Kidney capillary endothelial cell (primary cell): Measurements from ENCODE around the gene SMARCA4.

Experiments
- DNase-seq: peaks from one replicate; pipeline ENCODE4 v3.0.0-alpha.2; 2018; ENCODE audit warnings: low spot score

SMARCA4 gene

DNA sequence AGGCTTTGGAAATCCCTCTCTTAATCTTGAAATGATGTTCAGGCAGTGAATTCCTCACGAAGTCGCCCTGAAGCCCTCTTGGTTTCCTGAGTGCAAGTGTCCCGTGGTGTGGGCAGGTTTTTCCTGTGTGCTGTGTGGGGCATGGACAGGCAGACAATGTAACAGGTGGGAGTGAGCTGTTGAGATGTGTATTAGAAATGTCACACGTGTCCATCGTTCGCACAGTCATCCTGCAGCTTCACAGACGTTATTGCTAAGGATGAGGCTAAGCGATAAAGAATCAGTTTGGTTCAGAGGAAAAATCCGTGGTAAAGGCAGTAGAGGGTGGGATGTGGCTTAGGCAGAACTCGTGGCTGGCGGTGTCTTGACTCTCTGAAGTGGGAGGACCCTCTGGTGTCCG, 51.7 kb downstream of the SMARCA4 start:
- no peak for DNase-seq

DNA sequence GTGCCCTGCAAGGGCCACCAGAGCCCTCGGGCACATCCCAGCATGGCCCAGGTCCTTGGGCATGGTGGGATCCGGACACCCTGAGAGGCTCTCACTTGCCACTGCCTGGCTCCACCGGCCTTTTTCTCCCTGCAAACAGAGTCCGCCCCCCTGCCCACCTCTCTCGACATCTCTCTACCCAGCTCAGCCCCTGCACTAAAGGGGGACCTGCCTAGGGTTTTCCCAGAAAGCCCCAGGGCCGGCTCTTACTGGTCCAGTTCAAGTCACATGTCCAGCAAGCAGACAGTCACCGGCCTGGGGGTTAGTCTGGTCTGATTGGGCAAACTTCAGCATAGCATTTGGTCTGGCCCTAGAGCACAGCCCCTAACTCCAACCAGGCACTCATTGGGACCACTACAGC, 52.9 kb downstream of the SMARCA4 start:
- no peak for DNase-seq

DNA sequence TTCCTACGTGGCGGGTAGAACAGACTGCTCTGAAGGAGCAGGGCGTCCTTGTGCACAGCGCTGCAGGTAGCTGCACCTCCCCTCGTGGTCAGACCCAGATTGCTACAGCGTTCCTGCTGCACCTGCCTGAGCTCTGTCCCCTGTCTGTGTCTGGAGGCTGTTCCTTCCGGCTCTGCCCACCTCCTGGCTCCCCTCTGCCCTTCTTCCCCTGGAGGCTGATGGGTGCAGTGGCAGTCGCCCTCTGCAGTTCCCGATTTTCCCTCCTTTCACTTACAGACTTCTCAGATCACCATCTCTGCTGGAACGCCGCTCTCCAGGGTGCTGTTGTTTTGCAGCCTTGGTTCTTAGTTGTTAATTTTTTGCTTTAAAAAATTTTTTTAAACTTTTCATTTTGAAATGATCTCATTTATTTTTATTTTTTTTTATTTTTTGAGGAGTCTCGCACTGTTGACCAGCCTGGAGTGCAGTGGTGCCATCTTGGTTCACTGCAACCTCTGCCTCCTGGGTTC, 53.6 kb downstream of the SMARCA4 start:
- DNase-seq: no peak

DNA sequence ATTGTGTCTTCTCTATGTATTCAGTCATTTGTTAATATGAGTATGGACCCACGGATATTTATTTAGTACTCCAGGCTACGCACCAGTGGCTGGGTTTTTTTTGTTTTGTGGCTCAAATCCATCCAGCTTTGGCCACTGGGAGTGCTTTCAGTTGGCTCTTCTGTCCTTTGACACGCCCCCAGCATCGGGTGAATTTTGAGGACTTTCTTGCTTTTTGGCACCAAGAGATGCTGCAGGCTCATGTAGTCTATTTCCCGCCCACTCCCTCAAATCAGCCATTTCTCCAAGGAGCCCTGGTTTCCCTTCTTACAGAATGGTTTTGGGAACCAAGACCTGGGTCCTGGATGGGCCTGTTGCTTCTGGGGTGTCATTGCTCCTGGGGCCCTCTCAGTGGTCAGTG, 55.8 kb downstream of the SMARCA4 start:
- no peak for DNase-seq

DNA sequence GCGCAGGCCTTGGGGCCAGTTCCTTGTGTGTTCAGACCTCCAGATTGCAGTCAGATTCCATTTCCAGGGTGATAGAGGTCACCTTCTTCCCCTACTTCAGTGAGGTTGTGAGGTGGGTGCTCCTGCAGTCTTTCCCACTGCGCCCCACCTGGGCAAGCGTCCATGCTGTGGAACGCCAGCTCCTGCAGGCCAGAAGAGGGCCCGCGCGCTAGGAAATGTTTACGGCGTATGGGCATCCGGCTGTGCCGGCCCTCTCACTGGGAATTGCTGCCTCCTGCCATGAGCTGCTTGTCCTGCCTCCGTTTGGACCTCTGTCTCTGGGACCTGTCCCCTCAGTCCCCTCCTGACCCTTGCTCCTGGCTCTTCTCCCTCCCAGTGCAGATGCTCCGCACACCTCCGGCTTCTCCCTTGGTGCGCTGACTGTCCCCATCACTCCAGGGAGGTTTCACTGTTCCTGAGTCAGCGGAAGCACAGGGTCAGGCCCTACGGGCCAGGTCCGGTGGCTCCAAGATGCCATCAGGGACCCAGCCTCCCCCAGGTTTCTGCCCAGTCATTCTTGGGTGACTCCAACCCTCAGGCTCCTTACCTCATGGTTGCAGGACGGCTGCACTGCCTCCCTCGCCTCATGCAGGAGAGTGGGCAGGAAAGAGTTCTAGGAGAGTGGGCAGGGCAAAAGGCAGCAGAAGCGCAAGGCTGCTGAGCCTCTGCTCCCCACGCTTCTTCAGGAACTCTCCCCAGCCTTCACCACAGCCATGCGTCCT, 56.6 kb downstream of the SMARCA4 start:
- no peak for DNase-seq

DNA sequence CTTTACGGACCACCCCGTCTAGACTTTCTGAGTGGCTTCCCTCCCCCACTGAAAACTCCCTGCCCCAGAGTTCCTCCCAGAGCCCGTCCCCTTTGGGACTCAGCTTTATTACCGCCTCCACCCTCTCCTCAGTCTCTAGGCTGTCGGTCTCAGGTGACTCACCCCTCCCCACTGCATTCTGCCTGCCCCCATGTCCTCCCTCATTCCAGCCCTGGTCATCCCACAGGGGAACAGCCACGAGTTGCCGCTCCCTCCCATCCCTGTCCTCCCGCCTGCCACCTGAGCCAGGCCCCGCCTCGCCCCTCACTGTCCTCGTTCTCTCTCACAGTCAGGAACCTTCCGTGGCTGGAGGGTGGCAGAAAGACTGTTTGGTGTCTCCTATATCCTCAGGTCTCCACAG, 57.3 kb downstream of the SMARCA4 start:
- DNase-seq: no peak

DNA sequence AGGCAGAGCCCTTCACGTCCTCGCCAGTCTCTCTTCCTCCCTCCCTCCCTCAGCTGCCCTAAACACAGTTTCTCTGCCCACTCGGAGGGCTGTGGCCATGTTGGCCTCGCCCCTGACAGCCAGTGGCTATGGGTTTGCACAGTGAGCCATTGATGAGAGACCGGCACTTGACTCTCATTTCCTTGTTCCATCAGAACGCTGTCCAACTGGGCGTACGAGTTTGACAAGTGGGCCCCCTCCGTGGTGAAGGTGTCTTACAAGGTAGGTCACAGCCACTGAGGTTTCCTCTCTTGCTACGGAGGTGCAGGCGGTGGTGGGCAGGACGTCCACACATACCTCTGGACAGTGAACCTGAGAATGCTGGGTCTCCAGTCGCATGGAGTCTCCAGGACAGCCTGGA, 57.9 kb downstream of the SMARCA4 start:
- no peak for DNase-seq

DNA sequence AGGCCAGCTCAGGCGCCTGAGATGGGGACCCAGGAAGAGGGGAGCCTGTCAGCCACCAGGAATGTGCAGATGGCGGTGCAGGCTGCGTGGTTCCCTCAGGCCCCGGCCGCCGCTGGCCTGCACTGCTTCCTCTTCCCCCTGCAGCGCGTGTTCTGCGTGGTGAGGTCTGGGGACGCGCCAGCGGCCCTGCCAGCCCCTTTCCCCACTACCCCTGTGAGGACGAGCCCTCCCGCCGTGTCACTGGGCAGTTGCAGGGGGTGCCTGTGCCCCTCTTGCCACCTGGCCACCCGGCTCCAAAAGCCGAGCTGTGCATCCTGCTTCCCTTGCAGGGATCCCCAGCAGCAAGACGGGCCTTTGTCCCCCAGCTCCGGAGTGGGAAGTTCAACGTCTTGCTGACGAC, 58.4 kb downstream of the SMARCA4 start:
- DNase-seq: no peak

DNA sequence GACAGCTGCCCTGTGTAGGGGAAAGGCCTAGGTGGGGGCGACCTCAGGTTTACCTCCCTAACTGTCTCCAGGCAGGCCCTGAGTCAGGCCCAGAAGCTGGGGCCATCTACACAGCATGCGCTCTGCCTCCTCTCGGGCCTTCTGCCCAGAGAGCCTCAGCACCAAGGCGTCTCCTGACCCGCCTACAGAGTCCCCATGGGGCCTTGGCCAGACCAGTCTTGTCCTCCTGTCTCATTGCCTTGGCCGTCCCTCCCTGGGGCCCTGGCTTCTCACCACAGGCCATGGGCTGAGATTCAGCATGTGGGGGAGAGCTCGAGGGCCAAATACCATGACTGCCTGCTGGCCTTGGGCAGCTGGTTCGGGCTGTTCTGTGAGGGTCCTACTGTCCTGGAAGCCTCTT, 59.0 kb downstream of the SMARCA4 start:
- DNase-seq: no peak

DNA sequence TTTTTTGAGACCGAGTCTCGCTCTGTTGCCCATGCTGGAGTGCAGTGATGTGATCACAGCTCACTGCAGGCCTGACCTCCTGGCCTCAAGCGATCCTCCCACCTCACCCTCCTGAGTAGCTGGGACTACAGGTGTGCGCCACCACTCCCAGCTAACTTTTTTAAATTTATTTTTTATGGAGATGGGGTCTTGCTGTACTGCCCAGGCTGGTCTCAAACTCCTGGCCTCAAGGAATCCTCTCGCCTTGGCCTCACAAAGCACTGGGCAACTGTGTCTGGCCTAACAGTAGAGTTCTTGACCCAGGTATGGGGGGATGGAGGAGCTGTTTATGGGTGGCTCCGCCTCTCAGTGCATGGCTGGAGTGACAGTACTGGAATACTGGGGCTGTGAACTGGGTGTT, 59.6 kb downstream of the SMARCA4 start:
- no peak for DNase-seq

DNA sequence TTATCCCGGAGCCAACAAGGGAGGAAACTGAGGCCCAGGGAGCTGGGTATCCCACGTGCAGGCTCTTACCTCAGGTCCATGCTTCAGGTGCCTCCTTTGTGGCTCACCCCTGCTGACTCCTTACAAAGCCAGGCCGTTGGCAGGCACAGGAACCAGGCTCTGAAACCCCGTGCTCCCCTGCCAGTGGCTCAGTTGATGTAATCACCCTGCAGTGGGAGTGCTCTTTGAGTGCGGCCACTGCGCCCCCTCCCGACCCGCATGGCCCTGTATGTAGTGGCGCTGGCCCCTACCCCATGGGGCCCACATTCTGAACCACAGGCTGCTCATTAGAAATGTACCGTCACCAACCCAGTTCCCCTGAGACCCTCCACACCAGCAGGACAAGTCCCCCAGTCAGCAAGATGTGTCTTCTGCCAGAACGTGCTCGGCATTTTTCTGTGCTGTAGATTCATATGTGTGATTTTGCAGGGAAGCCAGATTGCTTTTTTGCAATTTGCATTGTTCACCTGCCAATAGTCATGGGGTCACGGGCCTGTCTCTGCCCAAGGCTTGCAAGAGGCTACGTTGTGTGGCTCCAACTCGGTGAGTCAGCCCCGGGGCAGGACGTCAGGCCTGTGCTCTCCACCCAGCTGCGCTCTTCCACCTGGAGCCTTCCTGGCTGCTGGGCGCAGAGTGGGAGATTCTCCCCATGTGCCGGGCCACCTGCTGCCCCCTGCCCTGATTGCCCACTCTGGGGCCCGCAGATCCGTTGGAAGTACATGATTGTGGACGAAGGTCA, 60.3 kb downstream of the SMARCA4 start:
- no peak for DNase-seq

DNA sequence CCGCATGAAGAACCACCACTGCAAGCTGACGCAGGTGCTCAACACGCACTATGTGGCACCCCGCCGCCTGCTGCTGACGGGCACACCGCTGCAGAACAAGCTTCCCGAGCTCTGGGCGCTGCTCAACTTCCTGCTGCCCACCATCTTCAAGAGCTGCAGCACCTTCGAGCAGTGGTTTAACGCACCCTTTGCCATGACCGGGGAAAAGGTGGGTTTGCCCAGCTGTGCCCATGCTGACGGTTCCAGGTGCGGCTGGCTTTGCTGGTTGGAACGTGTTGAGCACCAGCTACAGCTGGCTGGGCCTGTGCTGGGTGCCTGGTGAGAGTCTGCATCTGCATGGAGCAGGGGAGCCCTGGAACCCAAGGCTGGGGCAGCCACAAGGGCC, 60.9 kb downstream of the SMARCA4 start:
- no peak for DNase-seq

DNA sequence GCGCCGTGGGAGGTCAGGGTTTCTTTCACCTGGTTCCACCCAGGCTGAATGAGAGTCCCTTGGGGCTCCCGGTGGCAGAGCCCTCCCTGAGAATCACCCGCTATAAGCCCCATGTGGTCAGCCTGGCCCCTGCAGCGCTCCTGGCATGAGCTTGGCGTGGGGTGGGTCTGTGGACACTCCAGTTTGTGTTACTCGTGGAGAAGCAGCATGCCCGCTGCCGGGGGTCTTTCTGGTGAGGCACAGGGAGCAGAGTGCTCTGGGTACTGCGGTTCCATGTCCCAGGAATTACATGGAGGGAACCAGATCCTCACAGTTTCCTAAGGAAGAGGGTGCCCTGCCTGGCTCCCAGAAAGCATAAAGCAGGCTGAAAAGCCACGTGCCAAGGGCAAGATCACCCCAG, 62.2 kb downstream of the SMARCA4 start:
- DNase-seq: no peak

DNA sequence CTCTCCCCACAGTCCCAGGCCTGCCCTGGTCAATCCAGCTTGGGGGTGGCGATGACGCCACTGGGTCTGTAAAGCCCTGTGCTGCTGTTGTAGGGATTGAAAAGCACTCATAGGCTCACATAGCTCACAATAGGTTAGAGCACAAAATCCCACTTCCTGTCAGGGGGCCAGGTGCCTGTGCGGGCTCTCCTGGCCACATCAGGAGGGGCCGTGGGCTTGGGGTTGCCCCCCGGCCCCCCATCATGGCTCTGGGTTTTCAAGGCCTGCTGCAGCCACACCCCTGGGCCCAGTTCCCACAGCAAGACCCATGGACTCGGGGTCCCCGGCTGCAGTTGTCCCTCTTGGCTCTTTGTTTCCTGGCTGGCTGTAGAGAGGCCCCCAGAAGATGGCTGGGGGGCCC, 62.9 kb downstream of the SMARCA4 start:
- no peak for DNase-seq

DNA sequence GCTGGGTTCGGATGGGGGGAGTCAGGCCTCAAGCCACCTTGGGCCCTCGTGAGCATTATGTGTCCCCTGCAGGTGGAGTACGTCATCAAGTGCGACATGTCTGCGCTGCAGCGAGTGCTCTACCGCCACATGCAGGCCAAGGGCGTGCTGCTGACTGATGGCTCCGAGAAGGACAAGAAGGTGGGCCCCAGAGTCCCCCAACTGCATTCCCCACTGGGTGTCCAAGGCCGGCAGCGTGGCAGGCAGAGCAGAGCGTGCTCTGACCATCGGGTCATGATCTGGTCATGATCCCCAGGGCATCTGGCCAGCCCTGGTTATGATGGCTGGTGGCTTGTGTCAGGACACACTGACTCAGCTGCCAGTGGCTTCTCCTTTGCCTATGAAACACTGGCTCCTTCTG, 63.4 kb downstream of the SMARCA4 start:
- DNase-seq: no peak

DNA sequence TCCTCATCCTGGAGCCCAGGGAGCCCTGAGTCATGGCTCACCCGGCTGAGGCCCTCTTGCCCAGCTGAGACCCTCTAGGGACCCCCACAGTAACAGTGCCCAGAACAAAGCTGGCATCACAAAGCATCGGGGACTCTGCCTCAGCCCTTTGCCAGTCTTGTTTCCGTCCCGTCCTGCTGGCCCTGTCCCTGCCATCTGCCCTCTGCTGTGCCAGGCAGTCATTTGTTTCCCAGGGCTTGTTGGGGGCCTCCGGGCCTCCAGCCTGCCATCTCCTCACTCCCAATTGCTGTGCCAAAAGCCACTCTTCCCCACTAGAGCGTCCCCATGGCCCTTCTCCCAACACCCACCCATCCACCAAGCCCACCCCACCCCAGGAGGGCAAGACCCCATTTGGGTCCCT, 64.2 kb downstream of the SMARCA4 start:
- DNase-seq: no peak

DNA sequence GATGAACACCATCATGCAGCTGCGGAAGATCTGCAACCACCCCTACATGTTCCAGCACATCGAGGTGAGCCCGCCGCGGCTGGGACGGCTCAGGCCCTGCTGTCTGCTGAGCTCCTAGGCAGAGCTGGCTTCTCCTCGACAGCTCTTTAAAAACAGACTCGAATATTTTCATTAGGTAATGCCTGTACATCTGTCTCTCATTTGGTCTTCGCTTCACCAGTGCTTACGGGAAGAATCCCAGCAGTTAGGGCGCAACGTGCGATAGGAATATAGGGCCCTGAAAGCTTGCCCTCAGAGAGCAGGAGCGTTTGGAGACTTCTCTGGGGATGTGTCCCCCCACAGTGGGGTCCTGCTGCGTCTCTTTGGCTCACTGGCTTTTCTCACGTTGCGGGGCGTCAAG, 64.6 kb downstream of the SMARCA4 start:
- DNase-seq: no peak

DNA sequence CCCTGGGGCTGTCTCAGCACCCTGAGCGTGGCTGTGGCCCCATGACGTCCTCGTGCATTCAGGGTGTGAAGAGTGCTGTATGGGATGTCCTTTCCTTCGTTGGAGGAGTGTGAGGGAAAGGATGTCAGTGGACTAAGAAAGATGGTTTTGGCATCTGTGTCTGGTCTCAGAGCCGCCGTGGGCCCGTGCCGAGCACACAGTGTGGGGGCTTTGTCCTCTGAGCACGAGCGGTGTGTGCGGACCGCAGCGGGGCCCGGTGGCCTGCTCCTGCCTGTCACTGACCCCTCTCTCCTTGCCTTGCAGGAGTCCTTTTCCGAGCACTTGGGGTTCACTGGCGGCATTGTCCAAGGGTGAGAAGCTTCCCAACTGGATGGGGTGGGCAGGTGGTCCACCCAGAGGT, 65.2 kb downstream of the SMARCA4 start:
- no peak for DNase-seq

DNA sequence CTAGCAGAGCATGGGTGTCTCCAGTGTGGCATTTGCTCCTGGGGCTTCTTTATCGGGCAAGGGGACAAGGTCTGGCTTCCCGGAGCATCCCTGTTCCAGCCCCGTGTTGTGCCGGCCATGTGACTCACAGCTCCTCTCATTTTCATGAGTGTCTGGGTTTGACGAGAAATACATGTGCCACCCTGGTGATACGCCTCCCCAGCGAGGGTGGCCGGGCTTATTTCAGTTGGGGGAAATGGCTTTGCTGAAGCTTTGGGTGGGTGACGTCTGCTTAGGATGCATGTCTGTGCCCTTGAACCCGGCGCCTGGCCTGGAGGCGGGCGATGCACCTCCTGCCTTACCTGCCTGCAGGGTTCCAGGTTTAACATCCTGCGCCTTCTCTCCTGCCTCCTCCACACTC, 66.6 kb downstream of the SMARCA4 start:
- DNase-seq: no peak

DNA sequence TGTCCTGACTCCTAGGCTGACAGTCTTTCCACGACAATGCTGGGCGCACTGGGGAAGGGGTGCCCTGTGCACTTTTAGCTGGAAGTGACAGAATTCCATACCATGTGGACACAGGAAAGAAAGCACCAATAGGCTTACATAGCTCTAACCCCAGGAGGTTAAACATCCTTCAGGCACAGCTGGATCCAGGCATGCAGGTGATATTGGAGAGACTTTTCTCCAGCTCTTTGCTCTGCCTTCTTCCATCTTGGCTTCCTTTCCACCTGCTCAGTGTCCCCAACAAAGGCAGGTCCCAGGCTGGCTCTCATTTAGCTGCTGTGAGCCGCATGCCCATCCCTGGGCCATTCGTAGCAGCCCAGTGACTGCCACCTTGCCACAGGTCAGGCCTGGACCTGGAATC, 67.3 kb downstream of the SMARCA4 start:
- DNase-seq: no peak

DNA sequence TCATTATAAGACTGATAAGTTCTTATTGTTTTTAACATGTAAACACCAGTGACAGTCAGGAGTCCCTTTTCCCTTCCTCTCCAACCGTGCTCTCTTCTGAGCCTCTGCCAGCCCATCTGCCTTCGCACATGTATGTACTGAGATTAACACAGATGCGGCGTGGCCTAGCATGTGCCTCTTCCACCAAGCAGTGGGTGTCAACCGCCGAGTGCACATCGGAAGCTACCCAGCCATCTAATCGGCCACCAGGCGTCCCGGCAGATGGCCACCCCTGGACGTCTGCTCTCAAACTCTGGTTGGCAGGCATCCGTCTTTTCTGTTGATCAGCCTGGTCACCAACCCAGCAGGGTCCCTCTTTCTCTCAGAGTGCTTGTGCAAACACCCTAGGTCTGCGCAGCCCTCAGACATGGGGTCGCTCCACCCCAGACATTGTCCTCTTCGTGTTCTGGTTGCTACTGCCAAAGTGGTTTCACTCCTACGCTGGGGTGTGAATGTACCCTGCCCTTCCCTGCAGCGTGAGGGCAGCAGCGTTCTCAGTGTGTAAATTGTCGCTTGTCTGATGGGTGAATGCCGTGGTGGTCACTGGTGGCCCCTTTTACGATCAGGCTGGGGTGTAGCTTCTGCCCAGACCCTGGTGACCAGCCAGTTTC, 70.7 kb downstream of the SMARCA4 start:
- DNase-seq: no peak

DNA sequence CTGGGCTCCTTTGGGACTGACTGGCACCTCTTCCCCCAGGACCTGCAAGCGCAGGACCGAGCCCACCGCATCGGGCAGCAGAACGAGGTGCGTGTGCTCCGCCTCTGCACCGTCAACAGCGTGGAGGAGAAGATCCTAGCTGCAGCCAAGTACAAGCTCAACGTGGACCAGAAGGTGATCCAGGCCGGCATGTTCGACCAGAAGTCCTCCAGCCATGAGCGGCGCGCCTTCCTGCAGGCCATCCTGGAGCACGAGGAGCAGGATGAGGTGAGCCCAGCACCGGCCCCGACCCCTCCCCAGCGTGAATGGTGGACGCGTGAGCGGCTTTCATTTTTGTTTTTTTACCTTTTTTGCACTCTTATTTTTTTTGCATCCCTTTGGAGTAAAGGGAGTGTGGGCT, 72.4 kb downstream of the SMARCA4 start:
- DNase-seq: no peak

DNA sequence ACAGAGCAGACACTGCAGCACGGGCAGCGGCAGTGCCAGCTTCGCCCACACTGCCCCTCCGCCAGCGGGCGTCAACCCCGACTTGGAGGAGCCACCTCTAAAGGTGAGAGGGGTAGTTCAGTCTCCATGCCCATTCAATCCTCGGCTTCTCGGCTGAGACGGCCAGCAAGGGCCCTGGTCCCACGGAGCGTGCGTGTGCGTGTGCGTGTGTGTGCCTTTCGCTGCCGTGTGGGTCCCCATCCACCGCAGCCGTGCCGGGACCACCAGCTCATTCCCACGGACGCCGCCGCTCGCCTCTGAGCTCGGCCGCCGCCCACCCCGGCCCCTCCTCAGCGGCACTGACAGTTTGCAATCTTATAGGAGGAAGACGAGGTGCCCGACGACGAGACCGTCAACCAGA, 72.9 kb downstream of the SMARCA4 start:
- DNase-seq: no peak
